Pulmonary artery endothelial cell (primary cell): ENCODE data around the gene VPS33B. TPM values are rescaled to one million over a fixed set of nuclear protein-coding genes. Genes with fewer than 3 reads are reported as not detected.

Source experiments
- DNase-seq: peaks from one replicate; pipeline ENCODE4 v3.0.0-alpha.2; 2011; ENCODE audit warnings: low read depth, low spot score
- total RNA-seq: library from RNA; depleted of rRNA; stranded (reverse); fragments of >200 nt; gene quantifications from 2 replicates; pipeline ENCODE4 v1.2.3, GENCODE V29; 2014

The VPS33B gene
- total RNA-seq, 1 donor from 2014 or later, result 14.1 TPM

DNA sequence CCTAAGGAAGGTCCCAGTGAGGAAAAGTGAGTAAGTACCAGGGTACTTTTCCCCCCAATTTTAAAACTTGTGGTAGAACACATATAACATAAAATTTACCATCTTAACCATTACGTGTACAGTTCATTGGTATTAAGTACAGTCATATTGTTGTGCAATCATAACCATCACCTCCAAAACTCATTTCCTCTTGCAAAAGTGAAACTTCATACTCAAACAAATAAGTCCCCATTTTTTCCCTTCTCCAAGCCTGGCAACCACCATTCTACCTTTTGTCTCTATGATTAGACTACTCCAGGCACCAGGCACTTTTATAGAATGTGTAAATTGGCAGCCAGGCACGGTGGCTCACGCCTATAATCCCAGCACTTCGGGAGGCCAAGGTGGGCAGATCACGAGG, 40.3 kb downstream of the VPS33B start:
- DNase-seq, result no peak

DNA sequence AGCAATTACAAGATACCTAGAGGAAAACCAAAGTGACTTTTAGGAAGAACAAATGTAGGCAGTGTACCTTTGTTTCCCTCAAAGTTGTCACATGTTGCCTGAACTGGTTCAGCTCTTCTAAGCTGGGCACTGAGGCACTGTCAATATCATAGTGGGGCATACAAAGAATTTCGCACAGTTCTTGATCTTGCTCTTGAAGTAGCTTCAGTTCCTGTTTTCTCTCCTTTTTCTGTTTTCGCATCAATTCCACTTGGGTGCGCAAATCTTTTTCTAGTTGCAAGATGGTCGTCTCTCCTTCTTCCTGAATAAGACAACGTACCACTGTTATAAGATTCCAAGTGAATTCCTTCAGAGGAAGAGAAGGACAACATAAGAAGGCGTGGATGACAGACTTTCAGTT, 40.7 kb downstream of the VPS33B start:
- no peak for DNase-seq

DNA sequence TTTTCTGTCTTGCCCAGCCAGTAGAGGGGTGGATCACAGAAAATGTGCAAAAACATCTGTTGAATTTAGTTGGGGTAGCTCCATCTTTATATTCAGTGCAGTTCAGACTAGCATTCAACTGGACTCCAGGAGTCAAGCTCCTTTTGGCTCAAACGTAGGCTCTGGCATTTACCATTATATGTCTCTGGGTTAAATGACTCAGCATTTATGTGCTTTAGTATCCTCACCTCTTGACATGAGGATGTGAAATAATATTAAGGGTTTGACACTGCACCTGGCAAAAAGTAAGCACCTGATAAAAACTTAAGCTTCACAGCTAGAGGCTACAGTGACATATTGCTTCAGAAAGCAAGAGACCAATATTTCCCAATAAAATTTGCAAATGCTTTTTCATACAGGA, 42.8 kb downstream of the VPS33B start:
- no peak for DNase-seq

DNA sequence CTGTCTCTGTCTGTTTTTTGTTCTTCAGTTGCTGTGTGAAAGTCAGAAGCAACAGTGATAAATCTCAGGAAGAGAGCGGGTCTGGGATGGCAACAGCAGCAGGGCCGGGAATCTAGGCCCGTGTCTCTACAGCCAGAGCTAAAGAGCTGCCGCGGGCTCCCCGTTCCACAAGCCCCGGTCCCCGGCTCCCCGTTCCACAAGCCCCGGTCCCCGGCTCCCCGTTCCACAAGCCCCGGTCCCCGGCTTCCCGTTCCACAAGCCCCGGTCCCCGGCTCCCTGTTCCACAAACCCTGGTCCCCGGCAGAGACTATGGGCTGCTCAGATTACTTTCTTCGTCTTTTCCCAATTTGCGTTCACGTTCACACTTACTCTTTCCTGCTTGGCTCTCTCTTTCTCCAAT, 48.2 kb downstream of the VPS33B start:
- DNase-seq, result no peak

DNA sequence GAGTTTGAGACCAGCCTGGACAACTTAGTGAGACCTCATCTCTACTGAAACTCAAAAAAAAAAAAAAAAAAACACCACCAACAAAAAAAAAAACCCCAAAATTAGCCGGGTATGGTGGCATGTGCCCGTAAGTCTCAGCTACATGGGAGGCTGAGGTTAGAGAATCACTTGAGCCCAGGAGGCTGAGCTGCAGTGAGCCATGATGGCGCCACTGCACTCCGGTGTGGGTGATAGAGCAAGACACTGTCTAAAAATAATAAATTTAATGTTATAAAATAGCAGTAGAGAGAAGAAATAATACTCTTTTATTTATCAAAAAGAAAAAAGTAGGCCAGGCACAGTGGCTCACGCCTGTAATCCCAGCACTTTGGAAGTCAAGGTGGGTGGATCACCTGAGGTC, 50.3 kb downstream of the VPS33B start:
- no peak for DNase-seq

DNA sequence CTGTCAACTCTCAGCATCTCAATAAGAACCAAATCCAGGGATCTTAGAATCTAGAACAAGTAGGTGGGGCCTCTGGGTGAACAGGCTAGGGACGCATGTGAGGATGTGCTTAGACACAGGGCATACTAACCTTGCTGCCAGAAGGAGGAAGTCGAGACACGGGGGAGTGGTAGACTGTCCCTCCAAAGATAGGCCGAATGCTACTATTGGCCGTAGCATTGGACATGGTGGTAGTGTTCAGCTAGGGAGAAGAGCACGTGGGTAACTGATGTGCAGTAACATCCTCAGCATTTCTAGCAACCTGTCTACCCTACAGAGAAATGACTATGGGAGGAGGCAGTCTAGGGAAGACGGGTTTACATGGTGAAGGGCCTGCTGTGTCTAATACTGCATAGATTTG, 52.1 kb downstream of the VPS33B start:
- no peak for DNase-seq

DNA sequence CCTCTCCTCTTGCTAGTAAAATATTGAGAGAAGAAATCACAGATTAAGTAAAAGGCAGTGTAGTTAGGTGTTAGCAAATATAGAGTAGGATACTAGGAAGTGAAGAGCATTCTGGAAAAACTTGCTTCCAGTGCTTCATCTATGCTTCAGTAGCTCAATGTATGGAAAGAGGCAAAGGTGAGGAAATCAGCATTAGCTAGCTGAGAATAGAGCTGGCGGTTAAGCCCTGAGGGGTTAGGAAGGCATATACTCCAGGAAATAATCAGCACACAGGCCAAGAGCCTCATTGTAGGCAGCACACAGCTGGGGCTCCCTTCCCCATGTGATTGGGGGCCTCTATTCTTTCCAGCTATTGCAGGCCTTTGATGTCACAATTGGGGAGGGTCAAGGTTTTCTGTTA, 54.0 kb downstream of the VPS33B start:
- no peak for DNase-seq

DNA sequence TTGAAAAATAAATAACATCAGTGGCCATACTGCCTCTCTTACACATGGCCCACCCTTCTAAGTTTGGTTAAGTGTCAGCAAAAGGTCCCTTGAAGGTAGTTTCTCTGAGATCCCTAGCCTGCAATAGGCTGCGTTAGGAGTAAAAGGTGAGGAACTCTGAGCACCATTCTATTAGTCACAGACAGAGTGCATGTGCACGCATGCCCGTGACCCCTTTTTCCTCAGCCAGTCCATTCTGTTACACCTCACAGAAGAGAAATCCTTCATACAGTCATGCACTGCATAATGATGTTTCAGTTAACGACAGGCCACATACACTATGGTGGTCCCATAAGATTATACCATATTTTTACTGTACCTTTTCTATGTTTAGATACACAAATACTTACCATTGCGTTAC, 55.2 kb downstream of the VPS33B start:
- no peak for DNase-seq

DNA sequence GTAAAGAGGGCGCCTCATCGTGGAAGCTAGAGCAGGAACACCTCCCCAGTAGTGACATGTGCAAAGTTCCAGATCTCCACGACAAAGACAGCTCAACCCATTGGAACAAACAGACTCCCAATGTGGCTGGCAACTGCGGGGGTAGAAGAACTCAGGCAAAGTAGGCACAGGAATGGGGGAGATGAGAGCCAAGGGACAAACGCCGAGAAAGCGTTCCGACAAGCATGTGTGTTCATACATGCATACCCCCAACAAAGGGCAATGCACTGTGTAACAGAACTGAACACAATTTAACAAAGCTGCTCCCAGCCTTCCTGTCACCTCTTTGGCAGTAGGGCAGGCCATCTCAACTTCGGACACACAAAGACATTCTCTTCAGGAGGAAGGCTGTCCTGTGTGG, 56.1 kb downstream of the VPS33B start:
- no peak for DNase-seq

DNA sequence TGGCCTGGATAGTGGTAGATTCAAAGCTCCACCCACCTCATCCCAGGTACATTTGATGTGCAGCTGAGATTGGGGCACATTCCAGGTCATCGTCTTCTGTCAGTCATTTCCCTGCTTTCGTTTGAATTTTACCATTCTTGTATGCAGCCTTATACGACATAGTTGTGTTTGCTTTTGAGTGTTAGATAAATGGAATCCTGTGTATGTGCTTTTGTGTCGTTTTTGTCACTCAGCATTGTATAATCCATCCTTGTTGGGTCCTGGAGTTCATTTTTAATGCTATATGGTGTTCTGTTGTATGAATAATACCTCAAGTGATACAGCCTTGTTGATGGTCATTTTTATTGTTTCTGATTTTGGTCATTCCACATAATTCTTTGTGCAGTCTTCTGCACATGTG, 60.4 kb downstream of the VPS33B start:
- no peak for DNase-seq

DNA sequence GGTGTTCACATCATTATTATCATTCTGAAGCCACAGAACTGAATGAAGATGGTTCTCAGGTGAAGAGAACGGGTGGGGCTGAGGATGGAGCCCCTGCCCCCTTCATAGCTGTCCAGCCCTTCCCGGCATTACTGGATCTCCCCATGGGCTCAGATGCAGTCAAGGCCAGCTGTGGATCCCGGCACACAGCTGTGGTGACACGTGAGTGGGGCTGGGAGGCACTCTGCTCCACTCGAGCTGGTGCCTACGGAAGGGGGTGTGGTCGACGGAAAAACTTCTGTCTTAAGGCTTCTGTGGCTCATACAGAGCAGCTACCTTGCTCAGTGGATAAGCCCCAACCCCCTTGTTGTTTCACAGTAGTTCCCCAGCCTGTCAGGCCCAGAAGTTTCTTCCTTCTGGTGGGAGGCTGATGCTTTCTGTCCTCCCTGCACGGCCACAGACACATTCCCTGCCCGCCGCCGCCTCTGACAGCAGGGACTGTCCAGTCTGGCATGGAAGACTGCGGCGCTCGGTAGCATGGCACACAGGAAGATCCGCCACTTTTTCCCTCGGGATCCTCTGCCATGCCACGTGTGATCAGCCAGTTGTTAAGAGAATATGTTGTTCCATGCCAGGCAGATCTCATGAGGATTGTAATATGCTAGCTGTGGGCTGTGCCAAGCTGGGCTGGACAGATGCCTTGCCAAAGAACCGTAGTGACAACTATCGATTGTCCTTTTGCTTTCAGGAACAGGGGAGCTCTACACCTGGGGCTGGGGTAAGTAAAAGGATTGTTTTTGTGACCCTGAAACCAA, 61.9 kb downstream of the VPS33B start:
- DNase-seq, result no peak

DNA sequence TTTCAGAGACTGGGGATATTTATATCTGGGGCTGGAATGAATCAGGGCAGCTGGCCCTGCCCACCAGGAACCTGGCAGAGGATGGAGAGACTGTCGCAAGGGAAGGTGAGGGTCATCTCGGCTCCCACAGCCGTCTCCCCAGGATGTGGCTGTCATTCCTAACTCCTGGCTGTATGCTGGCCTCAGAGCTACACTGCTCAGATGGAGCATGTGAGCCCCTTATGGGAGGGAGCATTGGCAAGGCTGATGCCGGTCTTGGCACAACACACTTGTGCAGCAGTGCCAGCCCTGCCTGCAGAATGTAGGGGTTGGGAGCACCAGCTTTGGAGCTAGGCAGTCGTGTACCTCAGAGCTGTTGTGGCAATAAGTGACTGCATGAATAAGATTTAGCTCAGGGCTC, 62.5 kb downstream of the VPS33B start:
- no peak for DNase-seq

DNA sequence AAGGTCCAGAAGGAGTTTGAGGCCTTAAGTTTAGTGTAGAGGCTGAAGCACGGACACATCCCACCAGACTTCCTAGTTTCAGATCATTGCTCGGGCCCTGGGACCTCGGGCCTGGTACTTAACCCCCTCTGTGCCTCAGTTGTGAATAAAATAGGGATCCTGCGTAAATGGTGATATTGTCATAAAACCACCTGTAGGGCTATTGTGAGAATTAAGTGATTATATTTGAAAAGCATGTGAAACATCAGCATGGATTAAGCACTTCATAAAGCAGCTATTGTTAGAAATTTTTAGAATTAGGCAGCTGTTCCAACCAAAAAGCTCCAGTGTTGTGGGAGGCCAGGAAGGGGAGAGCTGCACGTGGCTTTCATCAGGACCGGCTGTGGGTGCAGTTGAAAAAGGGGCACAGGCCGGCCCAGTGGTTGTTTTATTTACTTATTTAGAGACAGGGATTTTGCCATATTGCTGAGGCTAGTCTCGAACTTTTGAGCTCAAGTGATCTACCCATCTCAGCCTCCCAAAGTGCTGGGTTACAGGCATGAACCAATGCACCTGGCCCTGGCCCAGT, 63.3 kb downstream of the VPS33B start:
- DNase-seq, result no peak

DNA sequence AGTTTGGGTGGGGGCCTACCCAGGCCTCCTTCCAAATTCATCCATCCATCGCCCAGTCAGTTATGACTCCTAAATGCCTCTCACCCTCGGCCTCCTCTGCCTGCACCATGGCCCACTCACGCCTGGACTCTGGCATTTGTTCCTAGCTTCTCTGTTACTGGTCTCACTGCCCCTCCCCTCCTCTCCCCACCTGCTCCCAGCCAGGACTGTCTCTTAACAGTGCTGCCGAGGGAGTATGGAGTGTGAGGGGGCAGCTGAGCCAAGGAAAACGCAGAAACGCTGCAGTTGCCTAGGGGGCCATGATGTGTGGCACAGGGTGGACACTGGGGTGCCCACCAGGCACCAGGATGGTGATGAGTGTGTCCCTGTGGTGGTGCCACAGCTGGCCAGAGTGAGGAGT, 64.6 kb downstream of the VPS33B start:
- DNase-seq, result no peak

DNA sequence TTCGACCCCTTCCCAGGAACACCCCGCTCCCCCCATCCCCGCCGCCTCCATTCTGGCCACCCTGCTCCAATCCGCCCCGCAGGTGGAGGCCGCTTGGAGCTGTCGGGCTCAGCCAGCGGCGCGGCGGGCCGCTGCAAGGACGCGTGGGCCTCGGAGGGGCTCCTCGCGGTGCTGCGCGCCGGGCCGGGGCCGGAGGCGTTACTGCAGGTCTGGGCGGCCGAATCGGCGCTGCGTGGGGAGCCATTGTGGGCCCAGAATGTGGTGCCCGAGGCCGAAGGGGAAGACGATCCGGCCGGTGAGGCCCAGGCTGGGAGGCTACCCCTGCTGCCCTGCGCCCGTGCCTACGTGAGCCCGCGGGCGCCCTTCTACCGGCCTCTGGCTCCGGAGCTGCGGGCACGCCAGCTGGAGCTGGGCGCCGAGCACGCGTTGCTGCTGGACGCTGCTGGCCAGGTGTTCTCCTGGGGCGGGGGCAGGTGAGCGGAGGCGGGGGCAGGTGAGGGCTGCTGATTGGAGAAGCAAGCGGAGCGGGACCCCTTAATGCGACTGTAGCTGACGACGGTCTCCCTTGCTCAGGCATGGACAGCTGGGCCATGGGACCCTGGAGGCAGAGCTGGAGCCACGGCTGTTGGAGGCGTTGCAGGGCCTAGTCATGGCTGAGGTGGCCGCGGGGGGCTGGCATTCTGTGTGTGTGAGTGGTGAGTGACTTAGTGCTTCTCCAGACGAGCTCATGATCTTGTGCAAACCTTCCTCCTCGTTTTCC, 65.2 kb downstream of the VPS33B start:
- no peak for DNase-seq

DNA sequence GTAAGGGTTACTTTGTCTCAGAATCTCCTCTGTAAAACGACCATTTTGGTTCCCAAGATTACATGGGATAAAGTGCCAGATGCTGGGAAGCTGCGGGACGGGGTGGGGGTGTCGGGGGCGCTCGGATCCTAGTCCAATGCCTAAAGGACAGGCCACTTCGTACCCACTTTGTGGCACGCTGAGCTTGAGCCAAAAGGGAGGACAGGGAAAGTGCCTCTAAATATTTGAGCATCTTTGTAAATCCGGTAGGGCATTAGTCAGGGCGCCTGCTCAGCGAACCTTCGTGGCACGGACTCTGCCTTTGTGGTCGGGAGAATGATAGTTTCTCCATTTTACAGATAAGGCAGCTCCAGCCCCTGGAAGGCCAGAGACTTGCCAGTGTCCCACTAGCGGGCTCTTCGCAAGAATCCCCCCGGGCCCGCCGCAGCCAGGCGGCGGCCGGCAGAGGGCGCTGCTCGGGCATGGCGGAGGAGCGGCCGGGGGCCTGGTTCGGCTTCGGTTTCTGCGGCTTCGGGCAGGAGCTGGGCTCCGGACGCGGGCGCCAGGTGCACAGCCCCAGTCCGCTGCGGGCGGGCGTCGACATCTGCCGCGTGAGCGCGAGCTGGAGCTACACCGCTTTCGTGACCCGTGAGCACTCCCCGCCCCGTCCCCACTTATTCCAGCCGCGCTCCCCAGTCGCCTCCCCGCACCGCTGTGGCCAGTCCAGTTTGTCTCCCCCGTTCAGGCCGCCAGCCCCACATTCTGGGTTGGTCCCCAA, 65.9 kb downstream of the VPS33B start:
- peak; percentile 27 for DNase-seq

DNA sequence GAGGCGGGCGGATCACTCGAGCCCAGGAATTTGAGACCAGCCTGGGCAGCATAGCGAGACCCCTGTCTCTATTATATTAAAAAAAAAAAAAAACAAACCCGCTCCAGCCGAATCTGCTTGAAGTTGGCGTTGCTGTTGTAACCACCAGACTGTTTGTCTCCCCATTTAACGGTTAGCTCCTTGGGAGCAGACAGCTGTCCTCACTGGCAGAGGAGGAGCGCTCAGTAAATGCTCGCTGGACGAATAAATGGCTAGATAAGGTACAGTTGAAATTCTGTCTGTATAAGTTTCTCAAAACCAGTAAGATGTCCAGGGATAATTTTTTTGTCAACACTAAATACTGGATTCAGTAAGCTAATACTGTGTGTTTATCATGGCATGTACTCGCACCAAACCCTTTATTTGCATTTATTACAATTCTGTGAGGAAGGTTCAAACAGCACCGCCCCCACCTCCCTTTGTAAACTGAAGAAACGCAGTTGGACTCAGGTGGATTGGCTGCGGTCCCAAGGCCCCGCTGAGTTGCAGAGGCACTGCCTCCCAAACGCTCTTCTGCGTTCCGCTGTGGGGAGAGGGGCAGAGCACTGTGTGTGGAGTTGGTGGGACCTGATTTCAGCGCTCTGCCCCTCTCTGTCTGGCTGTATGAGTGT, 66.6 kb downstream of the VPS33B start:
- DNase-seq, result no peak

DNA sequence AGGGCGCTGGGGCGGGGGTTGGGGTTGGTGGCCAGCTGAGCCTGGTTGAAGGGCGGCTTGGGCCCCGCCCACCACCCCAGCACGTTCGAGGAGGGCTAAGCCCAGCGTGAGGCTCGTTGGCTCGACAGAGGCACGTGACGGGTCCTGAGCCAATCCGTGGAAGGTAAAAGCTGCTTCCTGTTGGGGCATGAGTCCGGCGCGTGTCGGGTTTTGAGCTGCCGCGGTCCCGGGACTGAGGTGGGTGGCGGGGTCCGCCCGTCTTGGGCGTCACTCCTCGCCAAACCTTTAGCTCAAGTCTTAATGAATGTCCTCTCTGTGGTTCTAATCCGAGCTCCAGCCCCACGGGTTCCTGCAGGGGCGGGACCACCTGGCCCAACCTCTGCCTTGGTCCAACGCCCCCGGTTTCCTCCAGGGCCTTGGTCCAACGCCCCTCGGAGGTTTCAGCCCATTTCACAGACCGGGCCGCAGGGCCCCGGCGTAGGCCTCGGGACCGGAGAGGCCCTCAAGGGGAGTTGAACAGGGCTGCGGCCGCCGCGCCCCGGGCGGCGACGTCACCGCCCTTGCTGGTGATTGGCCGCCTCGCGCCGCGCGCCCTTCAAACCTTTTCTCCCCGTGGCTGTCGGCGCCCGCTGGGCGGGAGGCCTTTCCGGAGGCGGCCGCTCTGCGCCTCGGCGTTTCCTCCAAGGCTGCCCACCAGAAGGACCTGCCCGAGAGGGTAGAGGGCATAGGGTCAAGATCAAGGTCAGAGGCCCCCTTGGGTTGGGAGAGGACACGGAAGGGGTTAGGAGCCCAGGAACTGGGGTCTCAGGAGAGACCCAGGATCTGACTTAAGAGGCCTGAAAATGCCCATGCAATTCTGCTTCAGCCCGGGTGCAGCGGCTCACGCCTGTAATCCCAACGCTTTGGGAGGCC, 67.4 kb downstream of the VPS33B start, which contains the start of gene RCCD1:
Gene RCCD1 (plus strand): TSS at position 173 of the 912 bp plus-strand sequence. CDS start 1,851 bp downstream, outside the sequence.
- DNase-seq, result peak; percentile 80

DNA sequence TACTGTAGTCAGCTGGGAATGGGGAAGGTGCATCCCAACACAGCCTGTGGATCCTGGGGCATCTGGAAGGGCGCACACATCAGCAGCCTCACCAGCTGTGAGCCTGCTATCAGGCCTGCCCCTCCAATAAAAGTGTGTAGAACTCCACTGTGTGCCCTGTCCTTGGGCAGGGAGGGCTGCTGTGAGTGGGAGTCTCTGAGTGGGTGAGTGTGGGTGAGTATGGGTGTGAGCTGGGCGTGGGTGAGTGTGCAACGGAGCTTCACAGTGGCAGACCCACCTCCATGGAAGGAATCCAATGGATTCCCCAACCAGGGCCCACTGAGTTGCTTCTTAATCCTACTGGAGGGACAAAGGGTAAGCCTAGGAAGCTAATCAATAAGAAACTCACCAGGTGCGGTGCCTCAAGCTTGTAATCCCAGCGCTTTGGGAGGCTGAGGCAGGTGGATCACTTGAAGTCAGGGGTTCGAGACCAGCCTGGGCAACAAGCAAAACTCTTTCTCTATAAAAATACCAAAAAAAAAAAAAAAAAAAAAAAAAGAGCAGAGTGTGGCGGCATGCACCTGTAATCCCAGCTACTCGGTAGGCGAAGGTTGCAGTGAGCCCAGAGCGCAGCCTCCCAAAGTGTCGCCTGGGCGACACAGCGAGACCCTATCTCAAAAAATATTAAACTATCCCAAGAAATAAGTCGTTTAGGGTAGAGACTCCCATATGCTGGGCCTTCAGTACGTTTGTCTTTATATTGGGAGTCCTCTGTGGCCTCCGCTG, 68.3 kb downstream of the VPS33B start:
- DNase-seq, result no peak
